Prostate gland (tissue), 2 donors: Measurements from ENCODE around the gene TXNRD2. TPM values are rescaled to one million over a fixed set of nuclear protein-coding genes. Genes with fewer than 3 reads are reported as not detected.

ENCODE experiments used
- DNase-seq: peaks from one replicate; pipeline ENCODE4 v3.0.0-alpha.2; 2019; ENCODE audit warnings: low spot score
- H3K27ac ChIP-seq, 2 donors: fragments of 200-600 bp; sonication (generic); 2 replicates each; pipeline ENCODE4 v1.5.1; 2017 to 2019
- H3K27me3 ChIP-seq: fragments of 200-600 bp; sonication (generic); replicated peaks from 2 replicates; pipeline ENCODE4 v1.5.1; 2019; ENCODE audit not compliant: insufficient read depth
- H3K36me3 ChIP-seq, 2 donors: fragments of 200-600 bp; sonication (generic); 1 replicate in 1 of 2; 2 replicates in 1 of 2; pipeline versions ENCODE4 v1.5.1 to v1.8.1; 2017 to 2019
- H3K4me1 ChIP-seq: fragments of 200-600 bp; sonication (generic); replicated peaks from 2 replicates; pipeline ENCODE4 v1.5.1; 2019
- H3K4me3 ChIP-seq, 2 donors: fragments of 200-600 bp; sonication (generic); 2 replicates each; pipeline ENCODE4 v1.5.1; 2017 to 2019
- H3K9me3 ChIP-seq: fragments of 200-600 bp; sonication (generic); 2 replicates; pipeline ENCODE4 v1.5.1; 2017
- POLR2A ChIP-seq: fragments of 450-650 bp; IDR thresholded peaks from one replicate; pipeline ENCODE4 v1.6.1; 2016; ENCODE audit warnings: antibody characterized with exemption, mild to moderate bottlenecking
- POLR2AphosphoS5 ChIP-seq: sonication (generic); formaldehyde crosslinking; IDR thresholded peaks from one replicate; pipeline ENCODE4 v1.6.1; 2017; ENCODE audit warnings: antibody characterized with exemption
- WGBS: methylation state at CpG from one replicate; pipeline ENCODE4 v1.1.5; 2018; 5-methylcytosine and 5-hydroxymethylcytosine counted together
- intact Hi-C: fragments of 100-400 bp; cut with DNase I; formaldehyde crosslinking; loops from one replicate; pipeline ENCODE4 v1.14.2; 2022
- total RNA-seq, 2 donors: library from RNA; depleted of rRNA; stranded (reverse); fragments of >200 nt; gene quantifications; one replicate each; pipeline ENCODE4 v1.1.0, GENCODE V29; 2016
- TF ChIP-seq, protein P1 (sequence below), 4 experiments: fragments of 200-600 bp in 2 of 4; fragments of 450-650 bp in 2 of 4; sonication (generic) in 2 of 4; IDR thresholded peaks; 1 replicate in 3 of 4; 2 replicates in 1 of 4; pipeline ENCODE4 v1.5.1; 2016 to 2019; ENCODE audit warnings: antibody characterized with exemption in 4 of 4, mild to moderate bottlenecking in 2 of 4, moderate library complexity in 2 of 4

The TXNRD2 gene
- total RNA-seq, 2 donors from 2014 or later = 62.1 to 84.5 TPM

DNA sequence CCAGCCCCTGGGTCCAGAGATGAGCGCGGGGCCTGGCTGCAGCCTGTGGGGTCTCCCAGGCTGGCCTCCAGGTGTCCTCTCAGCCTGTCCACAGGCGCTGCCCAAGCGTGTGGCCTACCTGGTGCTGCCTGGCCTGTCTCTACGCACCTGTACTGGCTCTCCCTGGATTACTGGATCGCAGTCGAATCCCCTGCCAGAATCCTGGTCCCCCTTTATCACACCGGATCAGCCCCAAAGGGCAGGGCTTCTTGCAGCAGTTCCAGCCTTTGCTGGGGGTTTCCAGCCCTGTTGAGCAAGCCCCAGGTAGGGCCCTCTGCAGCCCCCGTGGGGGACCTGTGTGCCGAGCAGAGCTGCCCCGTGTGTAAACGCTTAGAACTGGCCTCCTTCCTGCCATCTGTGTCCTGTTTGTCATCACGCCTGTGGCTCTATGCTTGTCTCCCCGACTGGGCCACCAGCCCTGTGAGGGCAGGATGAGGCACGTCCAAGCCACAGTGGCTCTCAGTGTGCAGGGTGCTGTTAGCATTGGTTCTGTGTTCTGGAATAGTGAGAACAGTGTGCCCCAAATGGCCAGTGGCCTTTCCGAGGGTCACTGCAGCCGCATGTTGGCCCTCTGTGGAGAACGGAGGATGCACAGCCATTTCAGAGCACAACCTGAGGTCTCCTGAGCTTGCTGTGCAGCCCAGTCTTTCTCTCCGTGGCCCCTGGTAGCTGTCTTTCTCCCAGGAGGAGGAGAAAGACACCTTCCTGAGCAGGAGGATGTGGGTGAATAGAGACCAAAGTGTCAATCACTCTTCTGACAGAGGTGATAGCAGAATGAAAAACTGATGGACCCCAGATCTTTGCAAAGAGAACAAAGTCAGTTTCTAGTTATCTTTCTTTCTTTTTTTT, 13.9 kb upstream of the TXNRD2 start:
- H3K4me1 ChIP-seq = peaks cover 18% of the 10 kb centered on the region
- intact Hi-C loops = no loop called here
- H3K27ac ChIP-seq = peak overlapping the region; percentile 24 to 60
- 36% methylated on average over 19 of the region's 19 CpGs for WGBS
- no peaks in the 10 kb centered on the region for H3K36me3 ChIP-seq
- no peaks in the 10 kb centered on the region for H3K9me3 ChIP-seq
- TF ChIP-seq, protein P1, sequence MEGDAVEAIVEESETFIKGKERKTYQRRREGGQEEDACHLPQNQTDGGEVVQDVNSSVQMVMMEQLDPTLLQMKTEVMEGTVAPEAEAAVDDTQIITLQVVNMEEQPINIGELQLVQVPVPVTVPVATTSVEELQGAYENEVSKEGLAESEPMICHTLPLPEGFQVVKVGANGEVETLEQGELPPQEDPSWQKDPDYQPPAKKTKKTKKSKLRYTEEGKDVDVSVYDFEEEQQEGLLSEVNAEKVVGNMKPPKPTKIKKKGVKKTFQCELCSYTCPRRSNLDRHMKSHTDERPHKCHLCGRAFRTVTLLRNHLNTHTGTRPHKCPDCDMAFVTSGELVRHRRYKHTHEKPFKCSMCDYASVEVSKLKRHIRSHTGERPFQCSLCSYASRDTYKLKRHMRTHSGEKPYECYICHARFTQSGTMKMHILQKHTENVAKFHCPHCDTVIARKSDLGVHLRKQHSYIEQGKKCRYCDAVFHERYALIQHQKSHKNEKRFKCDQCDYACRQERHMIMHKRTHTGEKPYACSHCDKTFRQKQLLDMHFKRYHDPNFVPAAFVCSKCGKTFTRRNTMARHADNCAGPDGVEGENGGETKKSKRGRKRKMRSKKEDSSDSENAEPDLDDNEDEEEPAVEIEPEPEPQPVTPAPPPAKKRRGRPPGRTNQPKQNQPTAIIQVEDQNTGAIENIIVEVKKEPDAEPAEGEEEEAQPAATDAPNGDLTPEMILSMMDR (IDR thresholded peaks at IDR 0.05) = no peak
- TF ChIP-seq POLR2A (no peak), POLR2AphosphoS5 (peak; percentile 44)
- peak; percentile 58 for DNase-seq
- no peaks in the 10 kb centered on the region for H3K27me3 ChIP-seq
- no peak overlapping the region for H3K4me3 ChIP-seq

DNA sequence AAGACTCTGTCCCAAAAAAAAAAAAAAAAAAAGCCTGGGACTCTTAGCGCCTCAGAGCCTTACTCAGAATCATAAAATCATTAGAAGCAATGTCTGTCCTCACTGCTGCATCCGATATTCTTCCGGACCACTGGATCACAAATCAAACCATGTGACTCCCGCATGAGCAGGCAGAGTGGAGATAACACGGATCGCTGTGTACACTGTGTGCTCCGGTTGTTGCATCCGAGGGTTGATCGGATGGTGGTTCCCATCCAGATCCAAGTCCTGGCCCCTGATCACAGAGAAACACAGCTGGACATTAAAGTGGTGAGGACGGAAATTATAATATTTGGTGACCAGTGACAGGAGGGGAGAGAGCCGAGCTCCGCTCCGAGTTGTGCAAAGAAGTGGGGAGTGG, 9.7 kb upstream of the TXNRD2 start:
- Histone ChIP-seq H3K4me3 (no peak overlapping the region), H3K9me3 (no peaks in the 10 kb centered on the region), H3K36me3 (no peaks in the 10 kb centered on the region), H3K4me1 (peaks cover 14% of the 10 kb centered on the region), H3K27me3 (no peaks in the 10 kb centered on the region), H3K27ac (peak overlapping the region in 1 of 2 donors; percentile 19)
- TF ChIP-seq, protein P1 (IDR thresholded peaks at IDR 0.05) = no peak
- TF ChIP-seq POLR2AphosphoS5 (no peak), POLR2A (no peak)
- intact Hi-C loops = no loop called here
- no peak for DNase-seq
- WGBS = 71% methylated on average over 13 of the region's 13 CpGs

DNA sequence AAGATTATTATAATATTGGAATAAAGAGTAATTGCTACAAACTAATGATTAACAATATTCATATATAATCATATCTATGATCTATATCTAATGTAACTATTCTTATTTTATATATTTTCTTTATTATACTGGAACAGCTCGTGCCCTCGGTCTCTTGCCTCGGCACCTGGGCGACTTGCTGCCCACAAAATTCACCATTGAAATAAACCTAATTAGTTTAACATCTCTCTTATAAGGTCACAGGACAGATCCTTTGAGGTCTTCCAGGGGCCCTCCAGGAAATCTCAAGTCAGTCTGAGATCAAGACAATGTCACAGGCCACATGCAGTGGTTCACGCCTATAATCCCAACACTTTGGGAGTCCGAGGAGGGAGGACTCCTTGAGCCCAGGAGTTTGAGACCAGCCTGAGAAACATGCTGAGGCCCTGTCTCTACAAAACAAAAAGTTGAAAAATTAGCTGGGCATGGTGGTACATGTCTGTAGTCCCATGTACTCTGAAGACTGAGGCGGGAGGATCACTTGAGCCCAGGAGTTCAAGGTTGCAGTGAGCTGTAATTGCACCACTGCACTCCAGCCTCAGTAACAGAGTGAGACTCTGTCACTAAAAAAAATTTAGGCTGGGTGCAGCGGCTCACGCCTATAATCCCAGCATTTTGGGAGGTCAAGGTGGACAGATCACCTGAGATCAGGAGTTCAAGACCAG, 6.6 kb upstream of the TXNRD2 start:
- TF ChIP-seq POLR2A (no peak), POLR2AphosphoS5 (no peak)
- TF ChIP-seq, protein P1 (IDR thresholded peaks at IDR 0.05) = no peak
- H3K27me3 ChIP-seq = no peaks in the 10 kb centered on the region
- H3K9me3 ChIP-seq = no peaks in the 10 kb centered on the region
- no peak overlapping the region for H3K4me3 ChIP-seq
- H3K36me3 ChIP-seq = no peaks in the 10 kb centered on the region
- WGBS = 69% methylated on average over 9 of the region's 9 CpGs
- no peak for DNase-seq
- intact Hi-C loops = no loop called here
- H3K4me1 ChIP-seq = peaks cover 6% of the 10 kb centered on the region
- peak overlapping the region in 1 of 2 donors; percentile 51 for H3K27ac ChIP-seq

DNA sequence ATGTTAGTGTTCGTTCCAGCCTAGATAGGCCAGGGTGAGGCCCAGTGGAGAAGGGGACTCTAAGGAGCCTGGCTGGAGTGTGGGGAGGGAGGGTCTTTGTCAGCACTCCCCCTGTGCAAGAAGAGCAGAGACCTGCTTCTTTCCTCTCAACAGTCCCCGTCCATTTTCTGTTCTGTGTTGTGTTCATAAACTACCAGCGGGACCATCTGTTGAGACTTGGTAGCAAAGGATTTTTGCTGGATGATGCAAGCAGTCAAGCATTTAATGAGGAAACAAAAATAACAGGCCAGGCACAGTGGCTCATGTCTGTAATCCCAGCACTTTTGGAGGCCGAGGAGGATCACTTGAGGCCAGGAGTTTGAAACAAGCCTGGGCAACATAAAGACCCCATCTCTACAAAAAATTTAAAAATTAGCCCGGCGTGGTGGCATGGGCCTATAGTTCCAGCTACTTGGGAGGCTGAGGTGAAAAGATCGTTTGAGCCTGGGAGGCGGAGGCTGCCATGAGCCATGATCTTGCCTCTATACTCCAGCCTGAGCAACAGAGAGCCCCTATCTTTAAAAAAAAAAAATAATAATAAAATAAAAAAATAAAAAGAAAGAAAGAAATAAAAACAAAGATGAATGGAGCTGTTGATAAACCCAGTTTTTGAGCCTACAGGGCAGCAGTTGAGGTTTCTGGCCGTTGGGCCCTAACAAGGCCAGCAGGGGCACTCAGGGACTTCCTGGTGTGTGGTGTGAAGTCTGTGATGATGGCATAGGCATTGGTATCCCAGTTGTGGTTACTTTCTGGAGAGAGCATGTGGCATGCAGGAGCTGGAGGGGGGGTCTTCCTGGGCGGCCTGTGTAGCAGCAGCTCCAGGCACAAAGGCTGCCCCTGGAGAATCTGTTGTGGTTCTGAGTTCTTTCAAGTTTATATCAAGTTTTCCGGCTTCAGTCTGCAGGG, 1.7 kb upstream of the TXNRD2 start:
- Histone ChIP-seq H3K4me3 (peak overlapping the region; percentile 81 to 95), H3K27ac (peak overlapping the region; percentile 95 to 98), H3K27me3 (no peaks in the 10 kb centered on the region), H3K4me1 (peaks cover 7% of the 10 kb centered on the region), H3K36me3 (no peaks in the 10 kb centered on the region), H3K9me3 (no peaks in the 10 kb centered on the region)
- 34% methylated on average over 11 of the region's 11 CpGs for WGBS
- intact Hi-C loops = no loop called here
- DNase-seq = peak; percentile 65
- TF ChIP-seq POLR2A (no peak), POLR2AphosphoS5 (peak; percentile 80)
- TF ChIP-seq, protein P1 (IDR thresholded peaks at IDR 0.05) = no peak
